Inflammatory macrophage treated with lipopolysaccharide for 1 hour (primary cell): ENCODE results near the gene KNDC1.
"Not testable (repeated sequence)": the region's sequence is repeated elsewhere in the genome, so short reads cannot be mapped to it uniquely, and the experiment has no call there.

Experiments used
- DNase-seq, 2 donors: peaks; one replicate each; pipeline ENCODE4 v3.0.0-alpha.2; 2020 to 2022

Gene KNDC1

DNA sequence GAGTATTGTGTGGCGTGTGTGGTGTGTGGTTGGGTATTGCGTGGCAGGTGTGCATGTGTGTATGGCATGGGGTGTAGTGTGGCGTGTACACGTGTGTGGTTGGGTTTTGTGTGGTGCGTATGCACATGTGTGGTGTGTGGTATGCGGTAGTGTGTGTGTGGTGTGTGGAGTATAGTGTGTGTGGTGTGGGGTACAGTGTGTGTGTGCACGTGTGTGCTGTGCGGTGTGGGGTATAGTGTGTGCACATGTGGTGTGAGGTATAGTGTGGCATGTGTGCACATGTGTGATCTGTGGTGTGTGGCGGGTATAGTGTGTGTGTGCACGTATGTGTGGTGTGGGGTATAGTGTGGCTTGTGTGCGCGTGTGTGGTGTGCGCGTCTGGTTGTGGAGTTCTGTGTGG is 49.1 kb downstream of the KNDC1 start:
- DNase-seq = no peak

DNA sequence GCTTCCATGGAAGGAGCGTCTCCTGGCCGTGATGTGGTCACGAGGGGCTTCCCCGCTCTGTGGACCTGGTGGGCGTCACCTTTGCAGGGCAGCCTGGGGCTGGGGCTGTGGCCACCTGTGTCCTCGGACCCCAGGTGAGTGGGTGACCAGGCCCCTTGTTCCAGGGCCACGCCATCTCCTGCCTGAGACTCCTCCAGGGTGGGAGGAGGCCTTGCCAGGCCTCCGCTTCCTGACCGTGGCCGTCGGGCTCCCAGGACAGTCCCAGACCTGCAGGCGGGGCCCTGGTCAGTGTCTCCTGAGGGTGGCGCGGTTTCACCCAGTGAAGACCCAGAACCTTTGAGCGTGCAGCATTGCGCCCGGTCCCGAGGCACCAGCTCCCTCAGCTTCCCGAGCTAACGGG is 49.6 kb downstream of the KNDC1 start:
- no peak for DNase-seq

DNA sequence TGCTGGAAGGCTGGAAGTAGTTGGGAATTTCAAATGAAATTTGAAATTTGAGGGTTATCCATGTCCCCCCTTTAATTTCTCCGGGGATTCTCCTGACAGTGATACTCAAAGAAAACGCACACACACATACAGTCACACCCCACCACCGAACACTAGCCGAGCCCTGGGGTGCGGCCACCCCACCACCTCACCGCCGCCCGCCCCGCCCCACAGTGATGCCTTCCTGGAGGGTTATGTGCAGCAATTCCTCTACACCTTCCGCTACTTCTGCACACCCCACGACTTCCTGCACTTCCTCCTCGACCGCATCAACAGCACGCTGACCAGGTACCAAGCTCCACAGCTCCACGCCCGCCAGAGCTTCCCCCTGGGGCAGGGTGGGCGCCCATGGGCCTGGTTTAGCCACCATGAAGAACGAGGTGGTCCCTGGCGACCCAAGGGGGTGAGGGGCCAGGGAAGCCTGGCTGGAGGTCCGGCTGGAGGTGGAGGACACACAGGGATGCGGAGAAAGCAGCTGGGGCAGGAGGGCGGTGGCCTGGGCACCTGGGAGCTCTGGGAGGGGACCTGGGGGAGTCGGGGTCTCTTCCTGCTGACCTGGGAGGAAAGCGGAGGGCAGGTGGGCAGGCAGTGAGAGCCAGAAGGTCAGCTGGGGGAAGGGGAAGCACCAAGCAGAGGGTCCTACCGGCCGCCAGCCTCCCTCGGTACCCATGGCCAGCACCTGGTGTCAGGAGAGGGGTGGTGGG is 50.5 kb downstream of the KNDC1 start:
- DNase-seq = no peak

DNA sequence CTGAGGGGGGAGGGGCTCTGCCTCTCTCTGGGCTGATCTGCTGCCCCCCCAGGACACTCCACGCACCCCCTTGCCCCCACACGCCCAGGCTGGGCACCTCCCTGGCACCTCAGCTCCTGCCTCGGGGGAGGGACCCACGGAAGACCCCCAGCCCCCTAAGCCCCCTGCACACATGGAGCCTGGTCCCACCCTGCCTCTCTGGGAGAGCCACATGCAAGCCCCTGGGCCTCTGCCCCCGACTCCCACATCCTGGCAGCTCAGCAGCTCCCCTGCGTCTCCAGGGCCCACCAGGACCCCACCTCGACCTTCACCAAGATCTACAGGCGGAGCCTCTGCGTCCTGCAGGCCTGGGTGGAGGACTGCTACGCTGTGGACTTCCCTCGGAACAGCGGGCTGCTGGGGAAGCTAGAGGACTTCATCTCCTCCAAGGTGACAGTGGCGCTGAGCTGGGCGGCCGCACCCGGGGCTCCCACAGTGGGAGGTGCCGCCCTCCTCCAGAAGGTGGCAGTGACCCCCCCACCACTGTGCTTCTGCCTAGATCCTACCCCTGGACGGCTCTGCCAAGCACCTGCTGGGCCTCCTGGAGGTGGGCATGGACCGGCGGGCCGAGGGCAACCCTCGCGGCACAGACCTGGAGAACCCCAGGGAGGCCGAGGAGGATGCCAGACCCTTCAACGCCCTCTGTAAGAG is 51.3 kb downstream of the KNDC1 start:
- DNase-seq = no peak

DNA sequence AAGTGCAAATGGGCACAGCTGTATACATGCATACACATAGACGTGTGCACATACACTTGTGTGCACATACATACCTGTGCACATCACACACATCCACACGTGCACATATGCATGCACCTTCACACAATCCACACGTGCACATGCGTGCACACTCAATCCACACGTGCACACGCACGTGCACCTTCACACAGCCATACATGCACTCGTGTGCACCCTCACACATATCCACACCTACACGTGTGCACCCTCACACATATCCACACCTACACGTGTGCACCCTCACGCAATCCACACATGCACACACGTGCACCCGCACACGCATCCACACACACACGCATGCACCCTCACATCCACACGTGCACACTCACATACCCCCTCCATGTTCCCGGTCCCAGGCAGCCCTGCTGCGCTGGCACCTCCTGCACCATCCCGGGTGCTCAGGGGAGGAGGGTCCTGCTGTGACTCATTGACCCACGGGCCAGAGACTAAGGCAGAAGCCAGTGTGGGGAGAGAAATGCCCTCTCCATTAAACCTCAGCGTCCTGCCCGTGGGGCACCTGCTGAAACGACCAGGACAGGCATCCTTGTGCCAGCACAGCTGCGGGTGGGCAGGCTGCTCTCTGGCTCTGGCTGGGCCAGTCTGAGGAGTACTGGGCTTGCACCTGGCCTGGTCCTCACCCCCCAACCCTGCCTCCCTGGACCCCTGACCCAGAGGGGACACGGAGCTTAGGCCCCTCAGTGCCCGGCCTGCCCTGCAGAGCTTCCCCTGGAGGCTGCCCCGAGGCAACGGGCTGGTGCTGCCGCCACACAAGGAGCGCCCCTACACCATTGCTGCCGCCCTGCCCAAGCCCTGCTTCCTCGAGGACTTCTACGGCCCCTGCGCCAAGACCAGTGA is 52.2 kb downstream of the KNDC1 start:
- no peak for DNase-seq

DNA sequence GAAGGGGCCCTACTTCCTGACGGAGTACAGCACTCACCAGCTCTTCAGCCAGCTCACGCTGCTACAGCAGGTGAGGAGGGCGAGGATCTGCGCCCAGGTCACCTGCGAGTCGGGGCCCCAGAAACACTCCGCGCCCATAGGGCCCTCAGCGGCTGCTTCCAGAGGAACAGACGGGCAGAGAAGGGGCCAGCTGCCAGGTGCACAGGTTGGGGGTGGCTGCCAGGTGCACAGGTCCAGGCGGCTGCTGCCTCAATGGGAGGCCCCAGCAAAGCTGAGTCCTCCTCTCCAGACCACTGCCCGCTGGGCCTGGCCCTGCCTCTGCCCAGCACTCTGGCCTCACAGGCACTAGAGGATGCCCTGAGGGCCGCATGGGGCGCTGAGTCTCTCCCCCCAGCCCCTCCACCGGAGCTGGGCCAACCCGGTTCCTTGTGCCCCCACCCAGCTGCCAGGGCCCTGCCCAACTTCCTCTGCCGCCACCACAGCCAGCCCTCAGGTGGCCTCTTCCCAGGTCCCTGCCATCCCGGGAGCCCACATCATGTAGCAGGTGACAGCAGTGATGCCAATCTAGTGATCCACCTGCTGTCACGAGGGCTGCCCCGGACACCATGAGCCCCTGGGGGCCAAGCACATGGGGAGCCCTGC is 53.0 kb downstream of the KNDC1 start:
- no peak for DNase-seq

DNA sequence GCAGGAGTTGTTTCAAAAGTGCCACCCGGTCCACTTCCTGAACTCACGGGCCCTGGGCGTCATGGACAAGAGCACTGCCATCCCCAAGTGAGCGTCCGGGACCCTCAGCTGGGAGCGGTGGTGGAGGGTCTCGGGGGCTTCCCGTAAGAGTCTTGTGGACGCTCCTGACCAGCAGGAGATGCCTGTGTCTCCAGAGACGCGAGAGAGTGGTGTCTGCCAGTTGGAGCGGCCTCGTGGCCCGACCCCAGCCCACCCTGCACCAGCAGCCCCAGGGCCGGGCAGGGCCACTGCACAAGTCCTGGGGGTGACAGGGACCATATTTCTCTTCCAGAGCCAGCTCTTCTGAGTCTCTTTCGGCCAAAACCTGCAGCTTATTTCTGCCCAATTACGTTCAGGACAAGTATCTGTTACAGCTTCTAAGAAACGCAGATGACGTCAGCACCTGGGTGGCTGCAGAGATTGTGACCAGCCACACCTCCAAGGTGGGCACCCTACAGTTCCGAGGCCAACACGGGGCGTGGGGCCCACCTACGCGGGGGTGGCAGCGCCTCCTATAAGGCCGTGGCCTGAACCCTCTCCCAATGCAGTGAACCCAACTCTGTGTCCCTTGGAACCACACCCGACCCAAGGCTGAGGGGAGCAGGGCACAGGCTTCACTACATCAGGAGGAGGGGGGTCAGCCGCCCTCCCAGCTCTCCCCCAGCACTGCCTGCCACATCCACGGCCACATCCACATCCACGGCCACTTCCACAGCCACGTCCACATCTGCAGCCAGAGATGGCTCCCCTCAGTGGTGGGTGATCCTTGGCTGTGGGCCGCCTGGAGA is 53.8 kb downstream of the KNDC1 start:
- DNase-seq = no peak

DNA sequence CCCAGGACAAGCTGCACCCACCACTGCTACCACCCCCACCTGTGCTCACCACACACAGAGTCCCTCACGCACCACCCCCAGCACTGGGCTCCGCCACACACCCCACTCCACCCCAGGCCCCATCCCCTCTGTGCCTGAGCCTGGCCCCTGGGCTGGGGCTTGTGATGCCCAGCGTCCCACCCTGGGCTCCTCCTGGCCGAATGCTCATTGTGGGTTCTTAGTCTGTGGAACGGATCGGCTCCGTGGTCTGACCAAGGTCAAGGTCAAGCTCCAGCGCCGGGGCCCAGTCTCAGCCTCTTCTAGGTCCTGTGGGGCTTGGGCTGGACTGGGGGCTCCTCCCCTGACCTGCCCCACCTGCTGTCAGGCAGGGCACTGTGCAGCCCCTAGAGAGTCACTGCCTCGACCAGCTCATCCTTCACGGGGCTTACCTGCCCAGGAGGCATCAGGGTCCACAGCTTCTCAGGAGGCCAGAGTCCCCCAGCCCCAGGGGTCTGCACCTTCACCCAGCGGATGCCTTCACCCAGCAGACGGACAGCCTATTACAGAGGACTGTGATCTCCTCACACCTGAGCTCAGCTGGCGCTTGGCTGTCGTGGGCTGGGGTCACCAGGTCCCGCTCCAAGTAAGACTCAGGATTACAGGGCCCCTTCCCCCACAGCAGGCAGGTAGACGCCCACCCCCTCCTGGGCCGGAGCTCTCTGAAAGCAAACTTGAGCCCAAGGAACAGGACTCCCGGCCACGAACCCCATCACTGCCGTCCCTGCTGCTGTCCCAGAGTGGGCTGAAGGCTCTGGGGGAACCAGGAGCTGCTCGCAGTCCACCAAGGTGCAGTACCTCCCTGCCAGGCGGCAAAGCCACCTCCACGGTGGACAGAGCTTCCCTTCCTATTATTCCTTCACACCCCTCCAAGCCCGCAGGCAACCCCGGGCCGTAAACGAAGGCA is 54.7 kb downstream of the KNDC1 start:
- DNase-seq = no peak

DNA sequence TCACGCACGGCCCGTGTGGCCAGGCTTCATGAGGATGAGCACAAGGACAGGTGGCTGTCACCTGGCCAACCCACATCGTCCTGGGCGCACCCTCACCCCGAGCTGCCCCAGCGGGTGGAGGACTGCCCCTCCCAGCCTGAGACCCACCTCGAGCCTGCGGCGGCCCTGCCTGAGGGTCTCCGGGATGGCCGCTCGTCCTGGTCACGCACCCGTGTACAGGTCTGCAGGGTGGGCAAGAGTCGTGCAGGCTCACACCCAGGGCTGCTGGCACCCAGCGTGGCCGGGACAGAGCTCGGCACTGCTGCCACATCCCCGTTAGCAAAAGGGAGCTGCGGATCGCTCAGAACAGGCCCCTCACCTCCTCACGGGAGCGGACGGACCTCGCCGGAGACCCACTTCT is 55.6 kb downstream of the KNDC1 start:
- no peak for DNase-seq

DNA sequence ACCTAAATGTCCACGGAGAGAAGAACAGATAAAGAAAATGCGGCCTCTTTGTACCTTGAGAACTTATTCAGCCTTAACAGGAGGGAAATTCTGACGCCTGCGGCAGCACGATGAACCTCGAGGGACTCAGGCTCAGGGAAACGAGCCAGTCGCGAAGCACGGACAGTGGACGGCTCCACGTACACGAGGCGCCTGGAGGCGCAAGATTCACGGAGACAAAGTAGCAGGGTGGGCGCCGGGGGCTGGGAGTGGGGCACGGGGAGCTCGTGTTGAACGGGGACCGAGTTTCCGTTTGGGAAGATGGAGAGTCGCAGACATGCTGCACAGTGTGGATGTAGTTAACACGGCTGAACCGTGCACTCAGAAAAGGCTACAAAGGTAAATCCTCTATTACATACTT is 56.8 kb downstream of the KNDC1 start:
- DNase-seq = no peak

DNA sequence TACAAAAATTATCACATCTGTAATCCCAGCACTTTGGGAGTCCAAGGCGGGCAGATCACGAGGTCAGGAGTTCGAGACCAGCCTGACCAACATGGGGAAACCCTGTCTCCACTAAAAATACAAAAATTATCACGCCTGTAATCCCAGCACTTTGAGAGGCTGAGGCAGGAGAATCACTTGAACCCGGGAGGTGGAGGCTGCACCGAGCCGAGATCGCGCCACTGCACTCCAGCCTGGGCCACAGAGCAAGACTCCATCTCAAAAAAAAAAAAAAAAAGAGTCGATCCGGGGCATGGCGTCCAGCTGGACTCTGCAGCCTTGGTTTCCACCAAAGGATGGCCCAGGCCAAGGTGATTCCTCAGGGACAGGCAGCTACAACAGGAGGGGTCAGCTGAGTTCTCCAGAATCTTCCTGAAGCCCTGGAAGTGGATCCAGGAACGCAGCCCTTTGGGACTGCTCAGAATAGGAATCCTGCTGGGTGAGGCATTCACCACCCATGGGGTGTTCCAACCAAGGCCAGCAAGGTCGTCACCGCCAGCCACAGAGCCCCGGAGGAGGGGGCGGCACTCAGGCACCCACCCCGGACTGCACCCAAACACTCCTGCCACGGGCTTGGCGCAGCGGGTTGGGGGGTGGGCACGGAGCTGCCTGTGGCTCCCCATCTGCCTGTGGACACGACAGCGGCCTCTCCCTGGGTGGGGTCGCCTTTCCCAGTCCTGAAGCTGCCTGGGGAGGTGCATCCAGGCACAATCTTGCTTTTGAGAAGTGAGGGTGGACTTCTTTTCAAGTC is 58.0 kb downstream of the KNDC1 start:
- DNase-seq = no peak

DNA sequence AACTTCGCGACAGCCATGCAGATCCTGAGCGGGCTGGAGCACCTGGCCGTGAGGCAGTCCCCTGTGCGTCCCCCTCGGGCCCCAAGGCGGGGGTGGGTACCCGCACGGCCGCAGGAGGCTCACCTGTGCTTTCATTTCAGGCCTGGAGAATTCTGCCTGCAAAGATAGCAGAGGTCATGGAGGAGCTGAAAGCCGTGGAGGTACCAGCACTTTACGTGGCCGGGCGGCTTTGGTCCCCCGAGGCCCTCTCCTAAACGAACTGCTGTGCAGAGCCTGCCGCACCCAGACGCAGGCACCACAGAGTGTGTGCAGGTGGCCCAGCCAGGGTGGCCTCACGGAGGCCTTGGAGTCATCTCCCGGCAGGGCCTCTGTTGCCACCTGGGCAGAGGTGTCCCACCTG is 58.9 kb downstream of the KNDC1 start:
- no peak for DNase-seq

DNA sequence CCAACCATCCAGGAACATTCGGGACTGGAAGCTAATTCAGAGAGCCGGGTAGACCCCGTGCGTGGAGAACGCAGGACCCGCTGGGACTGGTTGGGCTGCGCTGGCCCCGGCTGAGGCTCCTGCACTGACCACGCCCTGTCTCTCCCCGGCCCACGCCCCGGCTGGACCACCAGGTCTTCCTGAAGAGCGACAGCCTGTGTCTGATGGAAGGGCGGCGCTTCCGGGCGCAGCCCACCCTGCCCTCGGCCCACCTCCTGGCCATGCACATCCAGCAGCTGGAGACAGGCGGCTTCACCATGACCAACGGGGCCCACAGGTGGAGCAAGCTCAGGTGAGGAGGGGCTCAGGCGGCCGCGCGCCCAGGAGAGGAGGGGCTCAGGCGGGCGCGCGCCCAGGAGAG is 59.8 kb downstream of the KNDC1 start:
- no peak for DNase-seq

DNA sequence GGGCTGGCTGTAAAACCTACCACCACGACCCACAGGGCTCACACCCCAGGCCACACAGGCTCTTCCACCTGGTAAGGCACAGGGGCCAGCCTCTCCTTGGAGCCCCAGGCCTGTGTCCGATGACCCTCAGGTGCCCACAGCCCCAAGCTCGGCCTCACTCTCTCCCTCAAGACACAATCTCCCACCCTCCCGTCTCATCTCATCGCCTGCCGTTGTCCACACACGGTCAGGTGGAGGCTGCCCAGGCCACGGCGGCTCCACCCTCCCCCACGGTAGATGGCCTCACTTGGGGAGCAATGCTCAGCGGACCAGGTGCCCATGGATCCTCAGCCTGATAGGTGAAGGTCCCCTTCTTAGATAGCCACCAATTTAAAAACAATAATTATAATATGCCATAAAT is 61.3 kb downstream of the KNDC1 start:
- no peak for DNase-seq

DNA sequence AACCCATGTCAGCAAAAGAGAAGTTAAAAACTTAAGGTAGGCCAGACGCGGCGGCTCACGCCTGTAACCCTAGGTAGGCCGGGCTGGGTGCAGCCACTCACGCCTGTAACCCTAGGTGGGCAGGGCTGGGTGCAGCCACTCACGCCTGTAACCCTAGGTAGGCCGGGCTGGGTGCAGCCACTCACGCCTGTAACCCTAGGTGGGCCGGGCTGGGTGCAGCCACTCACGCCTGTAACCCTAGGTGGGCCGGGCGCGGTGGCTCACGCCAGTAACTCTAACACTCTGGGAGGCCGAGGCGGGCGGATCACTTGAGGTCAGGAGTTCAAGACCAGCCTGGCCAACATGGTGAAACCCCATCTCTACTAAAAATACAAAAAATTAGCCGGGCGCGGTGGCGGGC is 61.7 kb downstream of the KNDC1 start:
- DNase-seq = not testable (repeated sequence)

DNA sequence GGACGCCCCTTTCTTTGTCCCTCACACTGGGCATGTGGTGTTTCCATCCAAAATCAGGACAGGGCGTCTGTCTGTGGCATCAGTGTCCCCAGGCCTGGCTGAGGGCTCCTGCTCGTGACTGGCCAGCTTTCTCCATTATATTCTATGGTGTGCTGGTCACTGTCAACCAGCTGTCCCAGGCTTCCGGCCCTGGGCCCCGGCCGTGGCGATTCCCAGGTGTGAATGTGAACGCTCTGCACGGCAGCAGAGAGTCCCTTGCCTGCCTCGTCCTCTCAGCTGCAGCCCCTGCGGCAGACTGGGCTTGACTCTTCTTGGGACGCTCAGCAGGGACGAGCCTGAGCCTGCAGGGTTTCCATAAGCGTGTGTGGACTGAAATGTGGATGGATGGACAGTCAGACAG is 64.1 kb downstream of the KNDC1 start:
- no peak for DNase-seq

DNA sequence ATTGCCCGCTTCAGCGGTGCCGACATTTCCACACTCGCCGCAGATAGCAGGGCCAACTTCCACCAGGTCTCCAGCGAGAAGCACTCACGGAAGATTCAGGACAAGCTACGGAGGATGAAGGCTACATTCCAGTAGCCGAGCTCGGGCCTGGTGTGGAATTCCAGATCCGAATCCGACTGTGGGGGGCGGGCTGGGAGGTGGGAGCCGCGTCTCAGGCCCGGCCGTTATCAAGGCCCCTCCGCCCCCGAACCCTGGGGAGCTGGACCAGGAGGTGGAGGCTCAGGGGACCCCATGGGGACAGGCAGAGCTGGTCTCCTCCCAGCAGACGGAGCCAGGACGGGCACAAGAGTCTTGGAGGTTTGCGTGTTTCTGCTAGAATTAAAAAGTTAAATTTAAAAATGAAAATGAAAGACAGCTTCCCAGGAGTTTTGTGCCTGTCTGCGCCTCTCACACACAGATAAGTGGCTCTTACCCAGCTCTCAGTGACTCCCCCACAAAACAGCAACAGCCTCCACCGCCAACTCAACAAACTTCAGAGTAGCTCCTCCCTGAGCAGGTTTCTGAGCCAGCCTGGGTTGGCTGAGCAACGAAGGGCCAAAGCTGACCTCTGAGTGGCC is 64.8 kb downstream of the KNDC1 start:
- DNase-seq = no peak

DNA sequence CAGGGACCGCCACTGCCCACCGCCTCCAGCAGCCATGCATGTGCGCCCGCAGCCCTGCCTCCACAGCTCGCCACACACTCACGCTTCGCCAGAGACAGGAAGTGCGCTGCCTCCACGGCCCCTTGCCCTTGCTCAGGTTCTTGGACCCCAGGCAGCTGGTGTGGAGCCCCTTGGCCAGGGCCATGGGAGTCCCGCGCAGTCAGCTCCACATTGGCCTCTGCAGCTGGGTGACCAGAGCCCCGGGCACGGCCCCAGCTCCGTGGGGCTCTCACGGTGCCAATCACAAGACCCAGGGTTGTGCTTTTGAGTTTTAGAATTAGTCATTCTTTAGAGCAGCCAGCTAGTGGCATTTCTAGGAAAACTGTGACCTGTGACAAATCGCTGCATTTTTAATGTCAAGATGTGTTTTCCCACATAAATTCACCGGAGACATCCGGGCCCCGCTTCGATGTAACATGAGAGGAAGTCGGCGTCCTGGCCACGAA is 65.7 kb downstream of the KNDC1 start:
- DNase-seq = no peak

DNA sequence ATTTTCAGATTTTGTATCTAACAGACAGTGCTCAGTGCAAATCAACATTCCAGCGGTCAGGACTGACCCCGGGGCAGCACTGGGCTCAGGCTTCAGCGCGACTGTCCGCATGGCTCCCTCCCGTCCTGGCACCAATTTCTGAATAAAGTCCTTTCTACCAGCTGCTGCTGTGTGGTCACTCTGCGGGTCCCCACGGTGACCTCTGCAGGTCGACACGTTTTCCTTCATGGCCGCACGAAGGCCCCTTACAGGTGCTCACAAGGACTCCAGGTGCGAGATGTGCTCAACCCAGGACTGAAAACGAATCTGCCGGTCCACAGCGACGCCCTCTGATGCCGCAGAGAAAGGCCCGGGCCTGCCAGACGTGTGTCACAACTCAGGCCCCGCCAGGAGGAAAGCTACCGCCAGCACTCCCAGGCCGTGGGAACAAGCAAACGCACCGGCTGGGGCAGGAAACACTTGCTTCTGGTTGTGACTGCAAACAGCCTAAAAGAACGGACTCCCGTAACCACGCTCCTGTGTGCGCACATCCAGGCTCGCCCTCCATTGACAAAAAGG is 66.3 kb downstream of the KNDC1 start:
- DNase-seq = no peak
